GM12892 (cell line): Measurements from ENCODE around the gene WDR27.

Source experiments
- POLR2A ChIP-seq: IDR thresholded peaks from 2 replicates; pipeline ENCODE4 v1.6.1; 2011; ENCODE audit warnings: low read depth, low read length, control low read depth
- TAF1 ChIP-seq: IDR thresholded peaks from 2 replicates; pipeline ENCODE4 v1.6.1; 2011; ENCODE audit warnings: low read depth, mild to moderate bottlenecking, control low read depth, low read length, borderline replicate concordance

DNA sequence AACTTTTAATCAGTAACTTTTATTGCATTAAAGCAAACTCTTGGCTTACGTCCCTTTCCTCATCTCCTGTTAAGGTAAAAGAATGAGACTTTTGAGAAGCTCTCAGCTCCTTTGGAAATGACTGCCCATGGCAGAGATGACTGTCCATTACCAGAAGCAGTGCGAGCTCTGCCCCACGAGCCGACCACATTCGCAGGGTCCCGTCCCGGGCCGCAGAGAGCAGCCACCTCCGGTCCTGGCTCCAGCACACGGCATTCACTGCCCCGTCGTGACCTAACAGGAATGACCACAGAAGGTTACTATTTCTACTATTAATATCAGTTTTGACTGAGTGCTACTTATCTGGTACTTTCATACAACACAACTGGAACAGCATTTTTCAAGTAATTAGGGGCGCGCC, 63.4 kb downstream of the WDR27 start:
- no peak for TF ChIP-seq POLR2A
- no peak for TF ChIP-seq TAF1
